ENCODE results near the gene FBXO2.

Gene FBXO2

DNA sequence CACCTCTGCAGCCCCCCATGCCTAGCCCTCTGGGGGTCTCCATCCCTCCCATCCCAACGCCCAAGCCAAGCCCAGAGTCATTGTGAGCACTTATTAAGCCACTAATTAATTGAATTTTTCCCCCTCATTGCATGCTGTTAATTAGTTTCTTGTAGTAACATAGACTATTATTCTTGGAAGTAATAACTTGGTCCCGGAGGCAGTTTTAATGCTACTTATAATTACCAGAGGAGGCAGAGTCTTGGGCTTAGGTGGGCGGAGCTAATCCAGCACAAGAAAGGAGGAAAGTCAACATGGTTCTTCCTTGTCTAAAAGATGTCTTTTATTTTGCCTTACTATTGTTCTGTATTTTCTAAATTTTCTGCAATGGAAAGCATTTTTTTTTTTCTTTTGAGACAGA, 27.7 kb downstream of the FBXO2 start:
- TF ChIP-seq TAF1 (IDR thresholded peaks at IDR 0.05; ENCODE audit: borderline replicate concordance, insufficient read depth, low read length), result no peak
- TF ChIP-seq, protein P1, sequence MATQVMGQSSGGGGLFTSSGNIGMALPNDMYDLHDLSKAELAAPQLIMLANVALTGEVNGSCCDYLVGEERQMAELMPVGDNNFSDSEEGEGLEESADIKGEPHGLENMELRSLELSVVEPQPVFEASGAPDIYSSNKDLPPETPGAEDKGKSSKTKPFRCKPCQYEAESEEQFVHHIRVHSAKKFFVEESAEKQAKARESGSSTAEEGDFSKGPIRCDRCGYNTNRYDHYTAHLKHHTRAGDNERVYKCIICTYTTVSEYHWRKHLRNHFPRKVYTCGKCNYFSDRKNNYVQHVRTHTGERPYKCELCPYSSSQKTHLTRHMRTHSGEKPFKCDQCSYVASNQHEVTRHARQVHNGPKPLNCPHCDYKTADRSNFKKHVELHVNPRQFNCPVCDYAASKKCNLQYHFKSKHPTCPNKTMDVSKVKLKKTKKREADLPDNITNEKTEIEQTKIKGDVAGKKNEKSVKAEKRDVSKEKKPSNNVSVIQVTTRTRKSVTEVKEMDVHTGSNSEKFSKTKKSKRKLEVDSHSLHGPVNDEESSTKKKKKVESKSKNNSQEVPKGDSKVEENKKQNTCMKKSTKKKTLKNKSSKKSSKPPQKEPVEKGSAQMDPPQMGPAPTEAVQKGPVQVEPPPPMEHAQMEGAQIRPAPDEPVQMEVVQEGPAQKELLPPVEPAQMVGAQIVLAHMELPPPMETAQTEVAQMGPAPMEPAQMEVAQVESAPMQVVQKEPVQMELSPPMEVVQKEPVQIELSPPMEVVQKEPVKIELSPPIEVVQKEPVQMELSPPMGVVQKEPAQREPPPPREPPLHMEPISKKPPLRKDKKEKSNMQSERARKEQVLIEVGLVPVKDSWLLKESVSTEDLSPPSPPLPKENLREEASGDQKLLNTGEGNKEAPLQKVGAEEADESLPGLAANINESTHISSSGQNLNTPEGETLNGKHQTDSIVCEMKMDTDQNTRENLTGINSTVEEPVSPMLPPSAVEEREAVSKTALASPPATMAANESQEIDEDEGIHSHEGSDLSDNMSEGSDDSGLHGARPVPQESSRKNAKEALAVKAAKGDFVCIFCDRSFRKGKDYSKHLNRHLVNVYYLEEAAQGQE (IDR thresholded peaks at IDR 0.05; ENCODE audit: insufficient read depth in 1 of 2, low read depth in 2 of 2, low read length in 2 of 2), result no peak
- TF ChIP-seq FOXP2 (optimal IDR thresholded peaks at IDR 0.05; ENCODE audit: borderline replicate concordance, extremely low read depth, extremely low read length, insufficient read depth), result no peak
- TF ChIP-seq SIN3A (IDR thresholded peaks at IDR 0.05; ENCODE audit: borderline replicate concordance, insufficient read depth, low read length), result no peak

DNA sequence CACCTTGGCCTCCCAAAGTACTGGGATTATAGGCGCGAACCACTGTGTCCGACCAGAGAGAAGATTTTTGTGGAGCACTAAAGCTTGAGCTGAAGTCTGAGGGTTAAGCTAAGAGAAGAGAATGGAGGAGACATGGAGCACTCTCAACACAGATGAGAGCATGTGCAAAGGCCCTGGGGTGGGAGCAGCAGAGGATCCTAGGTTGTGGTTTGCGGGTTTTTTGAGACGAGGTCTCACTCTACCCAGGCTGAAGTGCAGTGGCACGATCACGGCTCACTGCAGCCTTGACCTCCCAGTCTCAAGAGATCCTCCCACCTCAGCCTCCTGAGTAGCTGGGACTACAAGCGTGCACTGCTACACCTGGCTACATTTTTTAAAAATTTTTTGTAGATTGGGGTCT, 30.5 kb downstream of the FBXO2 start:
- TF ChIP-seq FOXP2 (optimal IDR thresholded peaks at IDR 0.05; ENCODE audit: borderline replicate concordance, extremely low read depth, extremely low read length, insufficient read depth) (no peak), POLR2AphosphoS5 (IDR thresholded peaks at IDR 0.05; ENCODE audit: low read depth, low read length) (no peak), TAF1 (IDR thresholded peaks at IDR 0.05; ENCODE audit: borderline replicate concordance, insufficient read depth, low read length) (no peak), SIN3A (IDR thresholded peaks at IDR 0.05; ENCODE audit: borderline replicate concordance, insufficient read depth, low read length) (no peak)
- TF ChIP-seq, protein P1 (IDR thresholded peaks at IDR 0.05; ENCODE audit: insufficient read depth in 1 of 2, low read depth in 2 of 2, low read length in 2 of 2), result no peak

DNA sequence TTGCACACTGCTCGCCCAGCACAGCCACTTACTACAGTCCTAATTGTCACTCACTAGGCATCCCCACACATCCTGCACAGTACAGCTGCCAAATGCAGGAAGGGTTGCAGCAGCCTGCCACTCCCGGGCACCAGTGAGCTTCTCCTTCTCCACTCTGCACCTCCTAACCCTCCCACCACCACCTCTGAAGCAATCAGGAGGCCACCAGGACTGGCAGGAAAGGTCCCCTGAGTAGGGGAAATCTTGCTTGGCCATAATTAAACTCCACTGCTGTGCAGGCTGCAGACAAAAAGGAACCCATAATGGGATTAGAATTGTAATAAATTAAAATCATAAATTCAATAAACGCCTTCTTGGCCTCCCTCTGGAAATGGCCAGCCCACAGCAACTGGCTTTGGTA, 31.8 kb downstream of the FBXO2 start:
- TF ChIP-seq POLR2AphosphoS5 (IDR thresholded peaks at IDR 0.05; ENCODE audit: low read depth, low read length), result no peak
- no peak for TF ChIP-seq SIN3A (IDR thresholded peaks at IDR 0.05; ENCODE audit: borderline replicate concordance, insufficient read depth, low read length)
- TF ChIP-seq, protein P1 (IDR thresholded peaks at IDR 0.05; ENCODE audit: insufficient read depth in 1 of 2, low read depth in 2 of 2, low read length in 2 of 2), result no peak
- no peak for TF ChIP-seq FOXP2 (optimal IDR thresholded peaks at IDR 0.05; ENCODE audit: borderline replicate concordance, extremely low read depth, extremely low read length, insufficient read depth)
- TF ChIP-seq TAF1 (IDR thresholded peaks at IDR 0.05; ENCODE audit: borderline replicate concordance, insufficient read depth, low read length), result no peak

DNA sequence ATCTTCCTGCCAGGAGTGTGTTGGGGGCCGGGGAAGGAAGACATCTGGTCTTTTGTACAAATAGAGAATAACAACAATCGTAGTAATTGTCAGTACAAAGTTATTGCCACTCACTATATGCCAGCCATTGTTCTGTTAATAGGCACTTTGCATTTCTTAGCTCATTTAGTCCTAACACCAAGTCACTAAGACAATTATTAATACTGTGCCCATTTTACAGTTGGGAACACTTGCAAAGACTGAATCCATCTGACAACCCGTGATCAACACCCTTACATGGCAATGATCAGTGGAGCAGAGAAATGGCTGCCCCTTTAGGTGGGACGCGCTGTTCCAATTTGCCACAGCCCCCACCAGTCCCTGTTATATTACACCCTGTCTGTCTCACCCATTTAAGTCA, 33.3 kb downstream of the FBXO2 start:
- TF ChIP-seq, protein P1 (IDR thresholded peaks at IDR 0.05; ENCODE audit: insufficient read depth in 1 of 2, low read depth in 2 of 2, low read length in 2 of 2), result no peak
- TF ChIP-seq TAF1 (IDR thresholded peaks at IDR 0.05; ENCODE audit: borderline replicate concordance, insufficient read depth, low read length) (no peak), FOXP2 (optimal IDR thresholded peaks at IDR 0.05; ENCODE audit: borderline replicate concordance, extremely low read depth, extremely low read length, insufficient read depth) (no peak), POLR2AphosphoS5 (IDR thresholded peaks at IDR 0.05; ENCODE audit: low read depth, low read length) (no peak), SIN3A (IDR thresholded peaks at IDR 0.05; ENCODE audit: borderline replicate concordance, insufficient read depth, low read length) (no peak)

DNA sequence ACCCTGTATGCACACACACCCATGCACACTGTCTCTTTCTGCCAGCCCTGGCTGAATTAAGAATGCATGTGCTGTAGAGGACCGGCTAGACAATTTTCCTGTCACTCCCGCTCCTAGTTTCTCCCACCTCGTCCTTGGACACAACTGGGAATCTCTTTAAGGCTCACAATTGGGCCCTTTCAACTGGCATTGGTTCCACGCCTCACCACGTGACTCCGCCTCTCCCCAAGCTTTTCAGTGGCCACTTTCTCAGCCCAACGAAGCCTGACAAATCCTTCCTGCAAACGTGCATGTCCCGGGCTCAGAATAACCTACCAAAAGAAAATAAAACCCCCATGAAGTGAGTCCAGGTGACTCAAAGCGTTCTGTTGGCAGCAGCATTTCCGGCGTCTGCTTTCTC, 33.8 kb downstream of the FBXO2 start:
- TF ChIP-seq, protein P1 (IDR thresholded peaks at IDR 0.05; ENCODE audit: insufficient read depth in 1 of 2, low read depth in 2 of 2, low read length in 2 of 2), result no peak
- TF ChIP-seq FOXP2 (optimal IDR thresholded peaks at IDR 0.05; ENCODE audit: borderline replicate concordance, extremely low read depth, extremely low read length, insufficient read depth), result no peak
- TF ChIP-seq POLR2AphosphoS5 (IDR thresholded peaks at IDR 0.05; ENCODE audit: low read depth, low read length), result no peak
- no peak for TF ChIP-seq TAF1 (IDR thresholded peaks at IDR 0.05; ENCODE audit: borderline replicate concordance, insufficient read depth, low read length)
- TF ChIP-seq SIN3A (IDR thresholded peaks at IDR 0.05; ENCODE audit: borderline replicate concordance, insufficient read depth, low read length), result no peak
